NOMO-1 (cell line): ENCODE measurements around the gene SMG6.

Experiments
- DNase-seq, 2 experiments: peaks; one replicate each; lab custom pipeline; 2025; ENCODE audit not compliant: unreplicated experiment in 2 of 2; lab: John Stamatoyannopoulos, UW

Gene SMG6

DNA sequence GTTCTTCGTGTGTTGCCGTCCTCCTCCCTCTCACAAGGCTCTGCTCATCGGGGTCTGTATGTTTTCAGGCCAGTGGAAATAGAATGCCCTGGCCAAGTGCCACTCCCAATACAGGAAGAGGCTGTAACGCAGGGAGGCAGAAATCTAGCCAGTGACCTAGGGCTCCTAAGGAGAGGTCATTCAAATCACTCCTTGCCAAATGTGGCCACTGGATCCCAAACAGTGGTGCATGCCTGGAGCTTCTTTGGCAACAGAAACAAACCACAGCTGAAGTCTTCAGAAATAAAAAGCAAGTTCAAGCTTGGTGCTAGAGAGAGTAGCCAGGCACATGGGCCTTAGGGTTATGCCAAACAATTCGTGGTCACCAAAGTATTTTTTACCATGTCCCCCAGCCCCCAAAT is 66.1 kb downstream of the SMG6 start:
- no peak for DNase-seq

DNA sequence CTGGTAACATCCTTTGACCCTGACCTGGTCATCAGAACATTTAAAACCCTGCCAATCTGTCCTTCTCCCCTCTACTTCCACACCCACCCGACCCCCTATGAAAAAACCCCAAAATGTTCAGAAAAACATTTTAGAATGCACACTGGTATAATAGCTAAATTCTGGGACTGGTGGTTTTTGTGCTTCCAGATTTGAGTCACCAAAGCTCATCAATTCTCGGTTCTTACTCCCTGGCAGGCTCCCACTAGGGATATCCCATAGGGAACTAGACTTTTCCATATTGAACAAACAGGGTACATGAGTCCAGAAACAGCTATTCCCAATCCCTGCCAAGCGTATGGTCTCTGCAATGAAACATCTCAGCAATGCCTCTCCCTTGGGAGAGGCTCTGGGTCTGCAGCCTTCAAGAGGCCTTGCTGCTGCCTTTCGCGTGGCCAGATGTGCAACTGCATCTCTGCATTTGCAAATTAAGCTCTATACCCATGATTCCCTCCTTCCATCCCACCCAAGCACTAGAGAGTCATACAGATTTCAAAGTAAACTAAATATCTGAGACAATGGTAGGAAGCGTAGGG is 67.7 kb downstream of the SMG6 start:
- no peak for DNase-seq

DNA sequence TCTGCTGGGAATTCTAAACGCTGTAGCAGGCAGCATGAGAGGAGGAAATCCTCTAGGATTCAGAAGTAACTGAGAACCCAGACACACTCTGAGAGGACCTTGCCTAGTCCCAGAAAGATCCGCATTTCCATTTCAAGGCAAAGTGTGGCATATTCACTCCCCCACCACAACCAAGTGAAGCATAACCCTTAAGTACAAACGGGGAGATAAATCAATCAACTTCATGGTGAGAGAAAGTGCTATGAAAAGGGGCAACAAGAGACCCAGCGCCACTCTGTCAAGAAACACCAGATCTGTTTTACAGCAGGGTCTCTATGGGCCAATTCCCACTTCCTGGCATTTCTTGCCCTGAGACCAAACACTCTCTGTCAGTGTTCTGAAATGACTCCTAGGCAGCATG is 68.3 kb downstream of the SMG6 start:
- no peak for DNase-seq

DNA sequence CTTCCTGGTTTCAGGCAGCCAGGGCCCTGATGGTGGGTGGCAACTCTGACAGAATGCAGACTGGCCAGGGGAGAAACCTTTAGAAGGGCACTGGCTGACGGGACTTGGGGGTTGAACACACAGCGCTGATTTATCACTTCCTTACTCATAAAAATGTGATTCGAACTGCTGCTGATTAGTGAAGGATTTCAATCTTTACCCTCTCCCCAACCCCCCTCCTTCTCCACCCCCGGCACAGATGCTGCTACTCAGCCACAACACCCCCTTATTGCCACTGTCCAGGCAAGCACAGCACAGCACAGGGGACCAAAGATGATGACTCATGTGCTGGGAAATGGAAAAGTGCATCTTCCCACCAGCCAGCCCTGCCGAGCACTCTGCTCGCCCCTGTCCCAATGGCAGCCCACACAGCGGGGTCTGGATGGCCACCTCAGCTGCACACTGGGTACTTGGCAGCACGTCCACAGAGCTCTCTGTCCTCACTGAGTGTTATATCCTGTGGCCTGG is 70.1 kb downstream of the SMG6 start:
- no peak for DNase-seq

DNA sequence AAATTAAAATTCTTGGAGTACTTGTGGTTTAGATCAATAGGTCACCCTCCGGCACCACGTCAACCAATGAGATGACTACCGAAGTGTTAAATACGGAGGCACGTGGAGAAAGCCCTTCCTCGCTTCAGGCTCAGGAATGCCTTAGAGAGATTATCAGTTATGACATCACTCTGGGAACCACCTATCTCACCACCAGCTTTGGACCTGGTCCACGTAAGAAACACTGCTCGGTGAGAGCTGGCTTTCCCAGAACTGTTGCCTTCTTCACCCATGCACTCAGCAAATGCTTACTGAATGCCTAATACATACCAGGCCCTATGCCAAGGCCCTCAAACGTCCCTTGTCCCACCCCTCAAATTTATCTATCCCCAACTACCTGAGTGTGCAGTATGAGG is 71.3 kb downstream of the SMG6 start:
- DNase-seq, result no peak

DNA sequence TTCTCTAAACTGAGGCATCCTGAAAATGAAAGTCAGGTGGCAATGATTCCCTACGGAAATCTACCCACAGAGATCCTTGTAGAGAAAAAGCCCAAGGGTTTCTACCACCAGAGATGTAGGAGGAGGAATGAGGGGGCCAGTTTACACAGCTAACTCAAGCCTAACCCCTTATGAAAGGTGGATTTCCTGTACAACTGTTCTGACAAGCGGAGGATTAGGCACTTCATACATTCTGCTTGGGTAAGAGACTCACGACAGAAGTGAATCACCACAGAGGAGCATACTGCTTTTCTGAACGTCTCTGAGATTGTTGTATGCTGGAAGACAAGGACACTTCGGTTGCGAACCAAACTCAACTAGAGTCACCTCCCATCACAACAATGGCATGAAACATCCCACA is 72.7 kb downstream of the SMG6 start:
- no peak for DNase-seq

DNA sequence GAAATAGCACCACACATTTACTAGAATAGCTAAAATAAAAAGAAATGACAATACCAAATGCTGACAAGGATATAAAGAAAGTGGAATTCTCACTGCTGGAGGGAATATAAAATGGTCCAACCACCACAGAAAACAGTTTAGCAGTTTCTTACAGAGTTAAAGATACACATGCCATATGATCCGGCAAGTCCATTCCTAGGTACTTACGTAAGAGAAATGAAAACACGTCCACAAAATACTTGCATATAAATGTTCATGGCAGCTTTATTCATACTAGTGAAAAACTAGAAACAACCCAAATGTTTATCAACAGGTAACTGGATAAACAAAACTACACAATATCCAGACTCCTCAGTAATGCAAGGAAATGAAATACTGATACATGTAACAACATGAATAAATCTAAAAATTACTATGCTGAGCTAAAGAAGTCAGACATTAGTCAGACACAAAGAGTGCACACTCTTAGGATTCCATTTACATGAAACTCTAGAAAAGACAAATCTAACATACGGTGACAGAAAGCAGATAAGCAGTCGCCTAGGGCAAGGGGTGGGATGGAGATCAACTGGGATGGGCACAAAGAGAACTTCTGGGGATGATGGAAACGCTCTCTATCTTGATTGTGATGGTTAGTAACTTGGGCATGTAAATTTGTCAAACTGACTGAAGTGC is 76.4 kb downstream of the SMG6 start:
- no peak for DNase-seq

DNA sequence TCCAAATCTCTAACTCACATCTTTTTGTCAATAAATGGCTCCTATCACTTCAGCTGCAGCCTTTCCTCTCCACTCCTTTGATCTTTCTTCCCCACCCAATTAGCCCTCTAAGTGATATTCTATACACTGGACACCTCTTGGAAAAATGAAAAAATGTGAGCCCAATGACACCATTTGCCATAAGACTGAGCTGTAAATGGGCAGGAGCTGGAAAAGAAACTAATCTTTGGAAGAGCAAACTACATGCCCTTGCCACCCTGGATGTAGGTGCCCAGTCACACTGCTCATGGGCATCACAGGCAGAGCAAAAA is 80.0 kb downstream of the SMG6 start:
- no peak for DNase-seq

DNA sequence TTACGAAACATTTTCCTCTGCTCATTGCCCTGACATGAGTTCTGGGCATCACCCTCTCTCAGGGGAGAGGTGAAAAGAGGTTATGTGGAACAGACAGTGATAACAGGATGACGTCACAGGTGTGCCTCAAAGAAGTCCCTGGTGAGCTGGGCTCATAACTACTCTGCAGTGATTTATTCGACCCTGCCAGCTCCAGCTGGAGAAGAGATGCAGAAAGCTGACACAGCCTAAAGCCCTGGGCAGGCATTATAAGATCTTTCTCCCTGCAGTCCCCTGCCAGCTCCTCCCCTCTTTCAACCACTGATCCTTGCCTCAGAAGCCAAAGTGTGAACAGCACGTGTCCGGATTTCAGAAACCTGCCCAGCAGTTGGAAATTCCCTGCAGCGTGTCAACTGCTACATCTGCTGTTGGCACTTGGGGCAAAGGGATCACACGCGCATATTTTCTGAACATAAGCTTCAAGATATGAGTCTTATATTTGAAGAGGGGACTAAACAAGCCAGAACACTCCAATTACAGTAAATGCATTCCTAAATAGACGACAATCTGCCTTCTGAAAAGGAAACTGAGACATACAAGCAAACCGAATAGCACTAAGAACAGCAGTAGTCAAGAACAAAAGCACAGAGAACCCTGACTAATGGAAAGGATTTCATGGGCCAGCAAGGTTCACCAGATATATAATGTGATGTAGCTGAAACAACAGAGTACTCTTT is 80.5 kb downstream of the SMG6 start:
- DNase-seq, result no peak

DNA sequence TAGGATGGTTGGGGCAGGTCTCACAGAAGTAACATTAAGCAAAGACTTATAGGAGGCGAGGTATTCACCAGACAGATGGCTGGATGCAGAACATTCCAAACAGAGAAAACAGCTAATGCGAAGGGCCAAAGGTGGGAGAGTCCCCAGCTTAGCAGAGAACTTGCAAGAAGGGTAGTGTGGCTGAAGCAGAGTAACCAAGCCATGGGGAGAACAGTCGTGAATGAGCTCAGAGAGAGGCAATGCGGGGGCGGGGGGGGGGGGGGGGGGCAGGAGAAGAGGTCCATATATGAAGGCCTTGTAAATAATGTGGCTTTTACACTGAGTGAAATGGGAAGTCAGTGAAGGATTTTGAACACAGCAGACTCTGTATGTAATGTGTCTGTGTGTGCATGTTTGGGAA is 81.3 kb downstream of the SMG6 start:
- no peak for DNase-seq

DNA sequence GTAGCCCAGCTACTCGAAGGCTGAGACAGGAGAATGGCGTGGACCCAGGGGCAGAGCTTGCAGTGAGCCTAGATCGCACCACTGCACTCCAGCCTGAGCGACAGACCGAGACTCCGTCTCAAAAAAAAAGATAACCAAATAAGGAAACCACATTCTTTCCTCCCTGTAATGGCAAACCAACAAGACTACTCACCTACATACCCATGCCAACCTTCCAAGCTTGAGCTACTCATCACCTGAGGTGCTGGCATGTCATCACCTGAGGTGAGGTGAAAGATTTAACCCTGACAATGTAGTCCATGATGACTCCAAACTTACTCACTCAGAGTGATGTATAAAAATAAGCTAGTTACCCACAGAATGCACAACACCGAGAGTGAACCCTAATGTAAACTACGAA is 85.2 kb downstream of the SMG6 start:
- no peak for DNase-seq

DNA sequence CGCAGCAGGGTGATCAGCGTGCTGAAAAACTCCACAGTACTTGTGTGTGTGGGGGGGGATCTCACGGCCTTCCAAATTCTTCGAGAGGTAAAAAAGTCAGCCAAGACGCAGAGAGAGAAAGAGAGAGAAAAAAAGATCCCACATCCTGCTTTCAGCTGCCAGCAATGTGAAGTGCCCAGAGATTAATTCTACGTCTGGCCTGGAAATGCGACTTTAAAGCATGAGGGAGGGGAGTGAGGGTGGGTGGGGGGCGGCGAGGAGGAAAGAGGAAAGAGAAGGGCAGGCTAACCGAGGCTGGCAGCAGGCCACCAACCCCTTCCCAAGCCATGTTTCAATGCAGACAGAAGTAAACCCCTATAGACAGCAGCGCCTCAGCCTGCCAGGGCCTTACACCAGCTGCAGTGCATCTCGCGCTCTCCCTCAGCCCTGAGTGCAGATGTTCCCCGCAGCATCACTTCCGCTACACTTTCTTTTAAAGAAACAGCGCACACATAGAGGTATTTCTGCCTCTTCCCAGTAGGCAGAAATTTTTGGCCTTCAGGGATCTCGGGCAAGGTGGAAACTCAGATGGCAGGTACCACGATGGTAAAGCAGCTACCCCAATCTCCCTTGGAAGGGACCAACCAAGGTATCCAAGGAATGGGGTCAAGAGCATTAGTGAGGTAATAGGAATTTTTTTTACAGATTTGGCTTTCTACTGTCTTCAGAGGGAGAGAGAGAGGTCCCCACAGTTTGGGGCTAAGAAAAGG is 87.8 kb downstream of the SMG6 start:
- DNase-seq, result no peak

DNA sequence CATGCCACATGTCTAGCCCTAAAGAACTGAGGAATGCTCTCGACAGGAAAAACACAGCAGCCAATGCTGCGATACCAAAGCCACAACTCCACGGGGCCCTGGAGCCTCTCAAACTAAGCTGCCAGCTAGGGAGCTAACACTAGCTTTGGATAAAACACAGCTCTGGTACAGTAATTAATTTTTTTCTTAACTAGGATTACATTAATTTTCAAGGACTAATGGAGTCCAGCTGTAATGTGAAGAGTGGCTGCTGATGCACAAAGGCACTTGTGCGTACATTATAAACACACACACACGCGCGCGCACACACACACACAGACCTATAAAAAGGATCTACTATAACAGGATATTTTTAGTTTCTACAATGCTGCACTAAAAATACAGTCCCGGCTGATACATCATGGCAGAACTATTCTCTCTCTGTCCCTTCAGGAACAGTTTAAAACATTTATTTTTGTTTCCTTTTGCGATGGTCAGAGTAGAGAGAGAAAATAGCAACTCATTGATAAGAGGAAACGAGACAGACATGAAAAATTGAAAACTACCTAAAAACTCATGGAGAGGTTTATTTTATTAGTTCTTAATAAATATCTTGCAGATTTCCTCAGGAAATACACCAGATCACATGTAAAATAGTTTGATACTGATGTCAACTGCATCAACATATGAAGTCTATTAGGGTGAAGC is 88.5 kb downstream of the SMG6 start:
- DNase-seq, result no peak

DNA sequence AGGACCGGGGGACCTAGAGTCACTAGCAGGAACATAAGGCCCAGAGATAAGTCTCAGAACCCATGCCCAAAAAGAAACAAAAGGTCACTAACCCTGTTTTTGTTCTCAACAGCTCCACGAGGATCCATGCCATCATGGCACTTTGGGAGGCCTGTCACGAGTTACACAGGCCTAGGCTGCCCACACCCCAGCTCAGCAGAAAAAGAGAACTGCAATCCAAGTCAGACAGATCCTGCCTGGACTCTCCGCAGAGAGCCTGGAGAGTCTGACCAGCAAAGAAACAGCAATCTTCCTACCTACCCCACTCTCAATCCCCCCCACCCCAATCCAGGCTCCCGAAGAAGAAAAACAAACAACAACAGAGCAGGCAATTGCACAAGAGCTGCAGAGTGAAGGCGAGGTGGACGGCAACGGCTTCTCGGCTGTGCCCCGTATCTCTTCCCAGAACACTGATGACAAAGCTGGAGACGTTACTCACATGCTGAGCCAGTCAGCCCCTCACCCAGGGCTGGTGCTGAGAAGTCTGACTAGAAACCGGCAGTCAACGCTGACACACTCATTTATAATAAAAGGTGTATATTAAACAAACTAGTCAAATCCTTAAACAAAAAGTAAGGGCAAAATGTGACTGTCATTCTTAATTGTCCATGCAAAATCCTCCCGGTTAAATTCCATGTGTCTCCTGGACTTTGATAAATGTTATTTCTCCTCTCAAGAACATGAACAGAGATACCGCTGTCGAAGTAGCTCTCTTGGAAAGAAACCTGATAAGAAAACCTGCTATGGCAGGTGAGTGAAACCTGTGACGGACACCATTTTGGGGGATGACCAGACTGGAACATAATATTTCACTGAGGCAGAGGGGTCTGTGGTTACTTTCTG is 89.3 kb downstream of the SMG6 start:
- DNase-seq, result no peak

DNA sequence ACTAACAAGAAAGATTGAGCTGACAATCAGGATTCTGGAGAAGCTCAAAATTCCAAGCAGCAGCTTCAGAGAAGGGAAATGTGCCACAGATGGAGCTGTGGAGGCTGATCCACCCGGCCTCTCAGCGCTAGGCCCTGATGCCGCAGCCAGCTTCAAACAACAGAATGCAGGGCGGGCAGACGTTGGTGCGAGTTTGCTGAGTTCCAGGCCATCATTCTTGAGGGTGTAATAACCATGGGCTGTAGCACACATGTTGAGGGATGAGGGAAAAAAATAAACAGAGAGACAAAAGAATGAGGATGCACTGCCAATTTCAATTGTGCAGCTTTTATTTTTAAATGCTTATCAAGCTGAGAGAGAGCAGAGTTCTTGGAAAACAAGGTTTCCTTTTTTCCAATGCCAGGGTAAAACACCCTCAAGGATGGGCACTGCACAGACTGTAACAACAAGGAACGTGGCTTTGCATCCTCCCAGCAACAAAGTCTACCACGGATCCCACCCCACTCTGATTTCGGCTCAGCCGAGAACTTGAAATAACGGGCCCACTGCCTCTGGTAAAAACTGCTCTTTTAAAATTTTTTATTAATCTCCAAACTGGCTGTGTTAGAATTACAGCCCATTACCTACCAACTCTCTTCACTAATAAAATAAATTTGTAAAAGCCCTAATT is 90.2 kb downstream of the SMG6 start:
- DNase-seq, result no peak

DNA sequence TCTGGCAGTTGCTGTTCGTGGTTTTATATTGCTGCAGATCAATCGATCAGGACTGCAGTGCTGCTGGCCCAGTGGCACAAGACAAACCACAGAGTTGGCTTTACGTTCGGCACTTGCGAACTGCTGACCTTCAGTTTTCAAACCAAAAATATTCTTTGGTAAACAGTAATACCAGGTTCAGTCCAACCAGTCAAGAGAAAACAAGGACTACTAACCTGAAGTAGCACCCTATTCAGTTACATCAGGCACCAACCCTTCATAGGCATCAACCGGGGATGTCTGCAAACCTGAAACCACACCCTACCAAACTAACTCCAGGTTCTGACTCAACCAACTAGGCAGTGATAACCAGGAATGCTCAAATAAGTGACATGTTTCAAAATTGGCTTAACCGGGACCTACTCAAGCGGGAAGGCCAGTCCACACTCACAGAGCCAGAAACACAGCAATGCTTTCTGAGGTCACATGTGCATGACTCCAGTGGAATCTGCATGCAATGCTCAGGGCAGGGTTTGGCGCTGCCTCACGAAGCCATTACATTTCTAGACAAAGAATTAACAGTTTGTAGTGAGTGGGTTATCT is 91.1 kb downstream of the SMG6 start:
- no peak for DNase-seq

DNA sequence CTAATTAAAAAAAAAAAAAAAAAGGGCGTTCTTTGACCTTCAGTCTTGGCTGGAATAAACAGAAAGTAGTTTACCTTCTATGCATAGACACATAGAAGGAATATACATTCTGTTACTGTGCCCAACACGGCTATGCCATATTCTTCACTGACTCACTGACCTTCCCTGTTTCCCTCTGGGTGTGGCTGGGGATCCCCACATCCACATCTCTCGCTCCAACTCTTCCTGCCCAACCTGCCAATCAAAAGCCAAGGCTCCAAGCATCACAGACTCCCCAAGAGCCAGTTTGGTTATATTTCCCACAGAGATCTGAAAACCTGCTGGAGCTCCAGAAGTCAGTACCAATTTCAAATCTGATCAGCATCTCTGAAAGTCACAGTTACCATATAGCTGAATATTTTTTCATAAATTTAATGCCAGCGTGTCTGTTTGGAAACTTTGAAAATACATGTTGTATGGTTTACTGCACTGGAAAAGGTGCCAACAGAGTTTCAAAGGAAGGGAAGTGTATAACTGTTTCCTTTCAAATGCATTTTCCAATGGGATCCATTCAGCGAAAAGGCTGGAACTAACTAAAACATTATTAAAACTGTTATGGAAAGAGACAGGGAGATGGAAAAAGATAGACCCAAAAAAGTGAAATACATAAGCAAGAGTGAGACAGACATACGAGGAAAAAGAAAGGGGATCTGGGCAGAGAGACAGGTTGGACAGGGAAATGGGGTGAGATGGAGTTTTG is 91.8 kb downstream of the SMG6 start:
- DNase-seq, result no peak

DNA sequence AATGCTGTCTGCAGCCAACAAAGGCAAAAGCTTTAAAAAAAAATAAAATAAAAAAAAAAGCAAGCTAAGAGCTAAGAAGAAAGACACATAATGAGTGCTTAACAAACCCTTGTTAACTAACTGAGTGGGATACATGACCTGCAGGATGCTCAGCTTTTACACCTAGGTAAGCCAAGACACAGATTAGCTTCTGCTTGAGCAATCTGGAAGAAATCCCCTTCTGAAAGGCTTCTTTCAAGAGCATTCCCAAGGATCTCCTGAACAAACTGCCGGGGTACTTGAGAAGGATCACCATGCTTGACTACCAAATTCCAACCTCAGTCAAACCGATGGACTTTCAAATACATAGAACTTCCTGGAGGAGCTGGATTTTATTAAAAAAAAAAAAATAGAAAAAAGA is 92.9 kb downstream of the SMG6 start:
- no peak for DNase-seq
